IPS-NIHi11 (cell line): ENCODE measurements around the gene CWH43.
"Not testable (repeated sequence)": the region's sequence is repeated elsewhere in the genome, so short reads cannot be mapped to it uniquely, and the experiment has no call there.

Experiments used
- DNase-seq: peaks from one replicate; pipeline ENCODE4 v3.0.0; 2012; ENCODE audit warnings: mixed read lengths, low spot score

The CWH43 gene

GRCh38 chr4:48976041-48976440 is 10.0 kb upstream of the CWH43 start:
- no peak for DNase-seq

DNA sequence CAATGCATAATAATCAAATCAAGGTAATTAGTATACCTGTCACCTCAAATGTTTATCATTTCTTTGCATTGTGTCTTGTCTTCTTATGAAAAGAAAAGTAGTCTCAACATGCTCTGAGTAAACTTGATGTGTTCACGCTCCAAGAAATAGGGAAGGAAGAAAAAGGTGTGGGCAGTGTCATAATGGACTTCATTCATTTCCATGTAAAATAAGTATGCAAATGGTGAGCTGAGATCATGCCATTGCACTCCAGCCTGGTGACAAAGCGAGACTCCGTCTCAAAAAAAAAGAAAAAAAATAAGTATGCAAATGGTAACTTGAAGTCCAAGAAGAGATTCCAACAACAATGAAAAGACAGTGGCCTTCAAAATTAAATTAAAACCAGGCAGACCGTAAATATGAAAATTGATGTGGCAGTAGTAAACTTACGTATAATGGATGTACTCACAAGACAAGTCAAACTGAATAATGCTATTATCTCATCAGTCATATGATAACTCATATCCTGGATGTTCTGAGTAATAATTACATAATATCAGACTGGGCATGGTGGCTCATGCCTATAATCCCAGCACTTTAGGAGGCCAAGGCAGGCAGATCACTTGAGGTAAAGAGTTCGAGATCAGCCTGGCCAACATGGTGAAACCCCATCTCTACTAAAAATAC is 6.0 kb upstream of the CWH43 start:
- no peak for DNase-seq

DNA sequence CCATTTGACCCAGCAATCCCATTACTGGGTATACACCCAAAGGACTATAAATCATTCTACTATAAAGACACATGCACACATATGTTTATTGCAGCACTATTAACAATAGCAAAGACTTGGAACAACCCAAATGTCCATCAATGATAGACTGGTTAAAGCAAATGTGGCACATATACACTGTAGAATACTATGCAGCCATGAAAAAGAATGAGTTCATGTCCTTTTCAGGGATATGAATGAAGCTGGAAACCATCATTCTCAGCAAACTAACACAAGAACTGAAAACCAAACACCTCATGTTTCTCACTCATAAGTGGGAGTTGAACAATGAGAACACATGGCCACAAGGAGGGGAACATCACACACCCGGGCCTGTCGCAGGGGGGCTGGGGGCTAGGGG is 2.1 kb upstream of the CWH43 start:
- DNase-seq: not testable (repeated sequence)

DNA sequence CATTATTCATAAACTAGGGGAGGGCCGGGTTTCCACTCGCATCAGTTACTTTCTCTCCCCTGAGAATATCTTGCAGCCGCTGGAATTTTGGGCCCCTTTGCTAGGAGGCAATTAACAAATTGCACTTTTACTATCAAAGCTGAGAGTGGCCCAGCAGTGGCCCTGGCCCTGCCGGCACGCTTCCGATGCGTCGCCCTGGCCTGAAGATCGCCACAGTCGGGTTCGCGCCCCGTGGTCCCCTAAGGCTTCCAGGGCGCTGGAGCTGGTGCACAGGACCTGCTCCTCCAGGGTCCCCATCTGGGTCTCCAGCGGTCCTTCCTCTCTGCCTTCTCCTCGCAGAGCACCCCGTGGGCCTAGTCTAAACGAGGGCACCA is 486 bp upstream of the CWH43 start:
- DNase-seq: no peak

DNA sequence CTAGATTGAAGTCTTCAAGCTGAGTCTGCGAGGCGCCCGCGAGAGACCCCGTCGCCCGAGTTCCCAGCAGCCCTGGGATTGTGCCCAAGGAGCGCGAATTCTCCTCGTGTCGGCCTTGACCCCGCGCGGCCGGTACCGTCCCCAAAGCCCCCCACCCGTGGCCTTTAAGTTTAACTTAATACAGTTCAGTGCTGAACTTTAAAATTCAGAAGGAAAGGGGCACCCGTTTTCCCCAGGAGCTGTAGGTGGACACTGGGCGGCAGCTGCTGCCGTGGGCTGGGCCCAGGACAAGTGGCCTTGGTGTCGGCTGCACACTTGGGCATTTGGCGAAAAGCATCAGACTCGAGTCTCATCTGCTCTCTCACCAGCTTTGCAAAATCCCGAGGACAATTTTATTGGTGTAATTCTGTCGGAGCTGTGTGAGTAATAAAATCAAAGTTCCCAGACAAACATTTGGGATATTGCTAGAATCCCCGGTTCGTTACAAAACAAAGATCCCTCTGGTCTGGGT is 634 bp downstream of the CWH43 start:
- DNase-seq: no peak

DNA sequence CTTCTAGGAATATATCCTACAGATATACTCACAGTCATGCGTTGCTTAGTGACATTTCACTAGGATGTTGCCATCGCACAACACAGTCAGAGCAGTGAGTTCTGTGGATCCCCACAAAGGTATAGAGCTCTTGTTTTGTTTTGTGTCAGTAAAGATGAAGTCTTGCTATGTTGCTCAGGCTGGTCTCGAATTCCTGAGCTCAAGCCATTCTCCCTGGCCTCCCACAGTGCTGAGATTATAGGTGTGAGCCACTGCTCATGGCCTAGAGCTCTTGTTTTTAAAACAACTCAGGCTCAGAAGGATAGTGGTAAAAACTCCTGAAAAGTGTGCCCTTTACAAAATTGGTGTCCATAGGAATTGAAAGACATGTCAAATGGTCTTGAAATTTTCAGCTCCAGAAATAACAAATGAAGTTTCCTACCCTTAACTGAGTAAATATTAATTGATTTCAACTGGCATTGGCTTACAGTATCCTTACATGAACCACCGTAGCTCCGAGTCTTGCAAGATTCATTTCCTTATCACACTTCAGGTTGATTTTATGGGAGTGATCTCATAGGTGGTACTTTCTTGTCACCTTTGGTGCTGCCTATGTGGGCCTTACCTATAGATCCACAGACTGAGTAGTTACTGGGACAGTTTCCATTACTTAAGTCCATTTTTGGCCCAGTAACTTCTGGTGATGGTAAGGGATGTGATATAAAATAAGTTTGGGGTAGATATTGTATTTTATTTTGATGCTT is 3.6 kb downstream of the CWH43 start:
- no peak for DNase-seq

DNA sequence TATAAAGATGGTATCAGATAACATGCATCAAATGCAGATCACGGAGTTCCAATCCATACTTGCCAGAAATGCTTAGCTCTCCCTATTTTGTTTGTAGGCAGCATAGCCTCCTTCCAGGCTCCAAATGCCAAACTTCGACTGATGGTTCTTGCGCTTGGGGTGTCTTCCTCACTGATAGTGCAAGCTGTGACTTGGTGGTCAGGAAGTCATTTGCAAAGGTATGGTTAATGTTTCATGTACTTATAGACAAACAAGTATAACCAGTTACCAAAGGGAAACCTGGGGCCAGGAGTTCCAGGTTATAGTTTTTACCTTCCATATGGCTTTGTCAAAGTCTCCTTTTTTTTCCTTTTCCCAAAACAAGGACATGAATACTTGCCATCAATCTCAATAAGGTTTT is 5.3 kb downstream of the CWH43 start:
- no peak for DNase-seq

- DNase-seq: no peak
These were observed 11.9 kb downstream of the CWH43 start for GRCh38 chr4:48997962-48998361.

GRCh38 chr4:48998440-48998839 is 12.4 kb downstream of the CWH43 start:
- DNase-seq: no peak

GRCh38 chr4:49000806-49001205 is 14.7 kb downstream of the CWH43 start:
- no peak for DNase-seq

- DNase-seq: no peak
These were observed 16.9 kb downstream of the CWH43 start for GRCh38 chr4:49002931-49003330.

DNA sequence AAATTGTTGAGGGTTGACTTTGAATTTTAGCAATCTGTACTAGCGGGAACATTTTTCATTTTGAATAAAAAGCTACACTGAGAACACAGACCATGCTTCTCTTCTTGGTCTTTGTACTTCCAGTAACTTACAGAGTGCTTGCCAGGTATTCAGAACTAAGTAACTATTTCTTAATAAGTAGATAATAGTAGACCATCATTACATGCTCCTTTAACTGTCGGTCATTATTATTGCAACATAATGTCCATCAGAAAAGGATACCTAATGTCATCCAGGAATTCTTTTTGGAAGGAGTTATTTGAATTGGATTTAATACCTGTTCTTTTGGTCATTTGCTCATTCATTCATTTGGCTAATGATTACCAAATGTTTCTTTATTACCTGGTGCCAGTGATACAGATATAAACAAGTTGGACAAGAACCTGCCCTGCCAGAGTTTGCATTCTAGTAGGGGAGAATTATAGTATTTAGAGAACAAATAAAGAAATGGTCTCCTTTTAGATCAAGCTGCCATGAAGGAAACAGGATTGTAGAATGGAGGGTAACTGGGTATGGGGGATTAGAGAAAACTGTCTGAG is 32.7 kb downstream of the CWH43 start:
- DNase-seq: no peak

GRCh38 chr4:49032440-49033161 is 46.5 kb downstream of the CWH43 start:
- peak; percentile 15 for DNase-seq

DNA sequence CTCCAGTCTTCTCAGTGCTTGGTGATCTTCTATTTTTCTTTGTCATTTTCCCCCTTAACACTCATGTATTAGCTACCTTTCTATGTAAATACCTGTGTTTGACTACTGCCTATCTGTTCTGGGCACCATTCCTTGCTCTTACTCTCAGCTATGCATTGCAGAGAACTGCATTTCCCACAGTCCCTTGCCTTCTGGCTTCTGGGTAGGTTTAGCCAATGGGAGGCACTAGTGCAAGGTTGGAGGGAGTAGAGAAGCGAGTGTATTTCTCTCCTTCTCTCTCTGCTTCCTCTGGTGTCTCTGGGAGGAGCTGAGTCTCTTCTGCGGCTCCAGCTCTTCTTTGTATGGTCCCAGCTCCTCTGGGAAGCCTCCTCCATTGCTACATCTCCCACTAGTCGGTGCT is 50.5 kb downstream of the CWH43 start:
- no peak for DNase-seq

DNA sequence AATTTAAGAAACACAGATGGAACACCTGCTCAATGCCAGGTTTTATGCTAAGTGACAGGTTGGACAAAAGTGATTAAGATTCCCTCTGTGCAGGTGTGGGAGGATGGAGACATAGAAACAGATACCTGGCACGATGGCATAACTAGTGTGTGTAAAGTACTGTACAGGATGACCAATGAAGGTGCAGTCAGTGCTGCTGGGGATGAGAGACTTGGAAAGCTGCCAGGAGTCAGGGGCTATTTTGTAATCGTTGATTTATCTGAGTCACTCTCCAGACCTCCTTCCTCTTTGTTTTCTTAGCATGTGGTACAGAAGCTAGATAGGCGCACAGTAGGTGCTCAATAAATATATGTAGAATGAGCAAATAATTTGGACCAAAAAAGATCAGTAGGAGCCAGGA is 58.2 kb downstream of the CWH43 start:
- DNase-seq: no peak

GRCh38 chr4:49058306-49058705 is 72.2 kb downstream of the CWH43 start:
- DNase-seq: no peak

DNA sequence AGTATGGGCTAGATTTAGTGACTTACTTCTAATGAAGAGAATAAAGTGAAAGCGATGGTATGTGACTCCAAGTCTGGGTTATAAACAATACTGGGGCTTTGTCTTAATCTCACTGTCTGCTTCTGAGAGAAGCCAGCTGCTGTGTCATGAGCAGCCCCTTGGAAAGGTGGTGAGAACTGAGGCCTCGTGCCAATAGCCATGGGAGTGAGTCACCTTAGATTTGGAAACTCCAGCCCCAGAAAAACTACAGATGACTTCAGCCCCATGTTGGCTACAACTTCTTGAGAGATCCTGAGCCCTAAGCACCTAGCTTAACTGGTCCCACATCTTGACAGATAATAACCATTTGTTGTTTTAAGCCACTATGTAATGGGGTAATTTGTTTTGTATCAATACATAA is 77.6 kb downstream of the CWH43 start:
- no peak for DNase-seq

- DNase-seq: not testable (repeated sequence)
These were observed 86.1 kb downstream of the CWH43 start for GRCh38 chr4:49072196-49072595.

- not testable (repeated sequence) for DNase-seq
These were observed 105.8 kb downstream of the CWH43 start for GRCh38 chr4:49091883-49092282.

- DNase-seq: not testable (repeated sequence)
These were observed 106.6 kb downstream of the CWH43 start for GRCh38 chr4:49092608-49093135.

- DNase-seq: not testable (repeated sequence)
These were observed 110.1 kb downstream of the CWH43 start for GRCh38 chr4:49096215-49096614.

GRCh38 chr4:49096627-49097026 is 110.6 kb downstream of the CWH43 start:
- DNase-seq: not testable (repeated sequence)
